Right lobe of liver (tissue), 4 donors: Measurements from ENCODE around the gene CAMK2B.

ENCODE experiments used
- CTCF ChIP-seq, 4 donors: fragments of 200-600 bp in 3 of 4; fragments of 450-650 bp in 1 of 4; IDR thresholded peaks; one replicate each; pipeline versions ENCODE4 v1.5.1 to v1.8.0; 2016 to 2022; ENCODE audit warnings: antibody characterized with exemption in 4 of 4, mild to moderate bottlenecking in 2 of 4
- POLR2A ChIP-seq: fragments of 450-650 bp; IDR thresholded peaks from one replicate; pipeline ENCODE4 v1.6.1; 2017; ENCODE audit warnings: antibody characterized with exemption, mild to moderate bottlenecking
- donor health status: DM: no; HTN: no; CAD: no.
- donor health status: DM: no; HTN: no; CAD: no.
- donor health status: DM: no; HTN: yes; CAD: no.

GRCh38 chr7:44279731-44280505 lies 45.5 kb downstream of the CAMK2B start:
- TF ChIP-seq CTCF (IDR thresholded peaks at IDR 0.05): no peak
- TF ChIP-seq POLR2A: no peak
